Head of caudate nucleus (tissue), 42 donors: ENCODE measurements around the gene ZNF683.

Experiments
- DNase-seq, 42 donors: peaks; one replicate each; pipeline versions ENCODE4 v3.0.0 to v3.0.0-alpha.2; 2020 to 2021; ENCODE audit warnings: mixed read lengths in 7 of 42
- intact Hi-C: fragments of 100-400 bp; cut with DNase I; formaldehyde crosslinking; loops from one replicate; pipeline ENCODE4 v1.15.0; 2022

The ZNF683 gene

DNA sequence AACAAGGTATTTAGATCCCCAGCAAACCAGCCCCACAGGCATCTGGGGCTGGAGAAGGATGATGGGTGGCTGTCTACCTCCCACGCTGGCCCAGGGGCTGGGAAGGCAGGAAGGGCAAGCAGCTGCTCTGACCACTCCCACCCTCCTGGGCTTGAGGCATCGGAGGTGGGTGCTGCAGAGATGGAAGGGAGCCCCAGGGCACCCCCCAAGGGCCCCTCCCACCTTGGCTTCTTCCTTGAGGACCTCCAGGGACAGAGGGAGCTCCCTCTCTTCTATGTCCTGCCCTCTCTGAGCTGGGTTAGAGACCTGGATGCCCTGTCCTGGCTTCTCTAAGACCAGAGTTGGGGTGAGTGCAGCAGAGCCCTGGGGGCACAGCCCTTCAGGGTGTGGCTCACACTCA, 51.7 kb downstream of the ZNF683 start:
- intact Hi-C loops = loop anchor here (5.0 to 10.0 kb wide), 2 partner anchors 44 to 216 kb away; no protein-coding TSS in a partner anchor
- DNase-seq = no peak

- intact Hi-C loops = no loop called here
- DNase-seq = peak in 11 of 42 donors; percentile 10 to 48 (median 24)
Measured at GRCh38 chr1:26318338-26319064, 54.0 kb downstream of the ZNF683 start.

GRCh38 chr1:26317612-26318337, 54.8 kb downstream of the ZNF683 start, which contains the start of gene CD52:
Gene CD52 (plus strand): TSS chr1:26317958. CDS start chr1:26318018, 60 bp downstream.
- peak in 33 of 42 donors; percentile 16 to 83 (median 44) for DNase-seq
- intact Hi-C loops = no loop called here

DNA sequence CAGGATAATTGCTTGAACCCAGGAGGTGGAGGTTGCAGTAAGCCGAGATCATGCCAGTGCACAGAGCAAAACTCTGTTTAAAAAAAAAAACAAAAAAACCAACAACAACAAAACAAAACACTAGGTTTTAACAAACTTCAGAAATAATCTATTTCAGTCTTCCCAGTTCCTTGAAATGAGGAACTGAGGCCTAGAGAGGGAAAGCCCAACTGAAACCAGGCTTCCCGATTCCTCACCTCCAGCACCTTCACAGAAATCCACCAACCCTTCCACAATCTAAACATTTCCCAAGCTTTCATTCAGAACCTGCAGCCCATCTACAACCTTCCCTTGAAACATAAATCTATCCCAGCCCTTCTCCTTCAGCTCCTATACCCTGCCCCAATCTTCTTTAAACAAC, 55.4 kb downstream of the ZNF683 start:
- intact Hi-C loops = no loop called here
- no peak for DNase-seq

GRCh38 chr1:26315874-26316850, 56.4 kb downstream of the ZNF683 start:
- intact Hi-C loops = no loop called here
- no peak for DNase-seq

DNA sequence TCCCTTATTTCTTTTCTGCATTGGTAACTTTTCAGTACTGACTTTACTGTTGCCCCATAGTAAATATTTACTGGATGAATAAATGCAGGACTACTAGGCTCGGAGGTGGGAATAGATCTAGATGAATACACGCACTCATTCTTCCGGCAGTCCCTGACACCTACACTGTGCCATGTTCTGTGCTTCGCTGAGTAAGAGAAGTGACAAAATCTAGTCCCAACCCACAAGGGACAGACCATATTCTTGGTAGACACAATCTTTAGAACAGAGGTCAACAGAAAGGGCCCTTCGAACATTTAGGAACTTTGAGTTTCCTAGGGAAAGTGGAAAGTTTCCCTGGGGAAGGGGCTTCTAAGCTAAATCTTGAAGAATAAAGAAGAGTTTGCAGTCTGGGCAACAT, 58.0 kb downstream of the ZNF683 start:
- intact Hi-C loops = no loop called here
- DNase-seq = no peak
